Mucosa of descending colon (tissue), 3 donors: Measurements from ENCODE around the gene TRAPPC2. TPM values are rescaled to one million over a fixed set of nuclear protein-coding genes. Genes with fewer than 3 reads are reported as not detected.

ENCODE experiments used
- ATAC-seq: fragments of 200-7000 bp; cut with Tn5 transposase; one replicate; pipeline ENCODE4 v1.9.1; 2020; ENCODE audit warnings: mild to moderate bottlenecking, moderate library complexity
- DNase-seq, 3 donors: peaks; one replicate each; pipeline ENCODE4 v3.0.0-alpha.2; 2020
- H3K36me3 ChIP-seq: fragments of 200-600 bp; one replicate; pipeline ENCODE4 v1.8.0; 2021; ENCODE audit warnings: low read depth, mild to moderate bottlenecking
- H3K4me1 ChIP-seq: fragments of 200-600 bp; one replicate; pipeline ENCODE4 v1.8.0; 2021; ENCODE audit warnings: low read depth, mild to moderate bottlenecking
- H3K4me3 ChIP-seq: fragments of 200-600 bp; one replicate; pipeline ENCODE4 v1.8.0; 2021; ENCODE audit warnings: mild to moderate bottlenecking
- H3K9me3 ChIP-seq: fragments of 200-600 bp; one replicate; pipeline ENCODE4 v1.8.0; 2021; ENCODE audit warnings: mild to moderate bottlenecking
- CTCF ChIP-seq: fragments of 200-600 bp; IDR thresholded peaks from one replicate; pipeline ENCODE4 v1.8.0; 2022; ENCODE audit warnings: antibody characterized with exemption, mild to moderate bottlenecking
- intact Hi-C, 2 donors: fragments of 100-400 bp; cut with DNase I in 1 of 2; cut with micrococcal nuclease in 1 of 2; formaldehyde crosslinking; loops; one replicate each; pipeline versions ENCODE4 v1.11.0 to v1.11.1; 2022; cut with DNase I, micrococcal nuclease
- total RNA-seq, 3 donors: library from RNA; stranded (reverse); fragmentation: NEBNext Ultra II Directional in 2 of 3; extraction: Animal tissue kit (Norgen Biotek cat#: 25700) in 2 of 3; gene quantifications; one replicate each; pipeline versions ENCODE4 v1.2.1 to v1.2.4, GENCODE V29; 2021 to 2023
- donor health status: DM: no; HTN: no; CAD: no; lungs with moderate emphysema.
- donor health status: DM: no; HTN: no; CAD: no.
- donor health status: DM: no; HTN: yes; CAD: no.

The TRAPPC2 gene
- total RNA-seq, 3 donors from 2014 or later = 13.1 to 20.4 (median 18.5) TPM

GRCh38 chrX:13716455-13716854, 18.0 kb downstream of the TRAPPC2 start:
- H3K36me3 ChIP-seq = no peaks in the 10 kb centered on the region
- H3K9me3 ChIP-seq = no peaks in the 10 kb centered on the region
- DNase-seq = no peak
- H3K4me1 ChIP-seq = no peaks in the 10 kb centered on the region
- TF ChIP-seq CTCF = no peak
- H3K4me3 ChIP-seq = no peak overlapping the region
- intact Hi-C loops = no loop called here
- ATAC-seq = no peak

GRCh38 chrX:13711141-13711540, 23.3 kb downstream of the TRAPPC2 start:
- H3K36me3 ChIP-seq = no peaks in the 10 kb centered on the region
- intact Hi-C loops = no loop called here

GRCh38 chrX:13703589-13703988, 30.8 kb downstream of the TRAPPC2 start:
- H3K4me1 ChIP-seq = peaks cover 4% of the 10 kb centered on the region
- intact Hi-C loops = no loop called here
- DNase-seq = no peak
- TF ChIP-seq CTCF = no peak
- no peak for ATAC-seq
- H3K9me3 ChIP-seq = no peaks in the 10 kb centered on the region
- H3K4me3 ChIP-seq = no peak overlapping the region
- no peaks in the 10 kb centered on the region for H3K36me3 ChIP-seq

More at GRCh38 chrX:13711141-13711540, 23.3 kb downstream of the TRAPPC2 start:
- ATAC-seq (peak; percentile 26), DNase-seq (no peak)
- no peaks in the 10 kb centered on the region for H3K4me1 ChIP-seq
- TF ChIP-seq CTCF = no peak
- H3K4me3 ChIP-seq = no peak overlapping the region
- no peaks in the 10 kb centered on the region for H3K9me3 ChIP-seq

GRCh38 chrX:13703135-13703534, 31.3 kb downstream of the TRAPPC2 start:
- H3K4me3 ChIP-seq = no peak overlapping the region
- intact Hi-C loops = no loop called here
- TF ChIP-seq CTCF = no peak
- peaks cover 4% of the 10 kb centered on the region for H3K4me1 ChIP-seq
- DNase-seq (no peak), ATAC-seq (no peak)
- H3K36me3 ChIP-seq = no peaks in the 10 kb centered on the region
- H3K9me3 ChIP-seq = no peaks in the 10 kb centered on the region

GRCh38 chrX:13702111-13702789, 32.2 kb downstream of the TRAPPC2 start:
- no peak for TF ChIP-seq CTCF
- DNase-seq (no peak), ATAC-seq (no peak)
- H3K9me3 ChIP-seq = no peaks in the 10 kb centered on the region
- no peaks in the 10 kb centered on the region for H3K36me3 ChIP-seq
- intact Hi-C loops = no loop called here
- peaks cover 4% of the 10 kb centered on the region for H3K4me1 ChIP-seq
- no peak overlapping the region for H3K4me3 ChIP-seq

- Histone ChIP-seq H3K4me3 (no peak overlapping the region), H3K4me1 (peaks cover 4% of the 10 kb centered on the region), H3K9me3 (no peaks in the 10 kb centered on the region), H3K36me3 (no peaks in the 10 kb centered on the region)
- intact Hi-C loops = no loop called here
- no peak for TF ChIP-seq CTCF
- no peak for ATAC-seq
- DNase-seq = no peak
These were observed 34.0 kb downstream of the TRAPPC2 start for GRCh38 chrX:13700380-13700779.
